T-helper 1 cell treated with Interleukin-12 subunit alpha and Interleukin-12 subunit beta and Interleukin-4 antibody, amounts not matched to agents 30 μg/mL and 1 μg/mL, for 36 hours (primary cell): ENCODE results near the gene EHD1.
A peak's percentile ranks its signal among the peaks of the same experiment; 100 is the strongest.
"Not testable (repeated sequence)": the region's sequence is repeated elsewhere in the genome, so short reads cannot be mapped to it uniquely, and the experiment has no call there.

Experiments
- H3K27ac Mint-ChIP-seq: one replicate; pipeline ENCODE4 v1.8.0; 2021; ENCODE audit warnings: mild to moderate bottlenecking, mixed read lengths
- H3K27me3 Mint-ChIP-seq: one replicate; pipeline ENCODE4 v1.8.0; 2021; ENCODE audit warnings: low read depth, mixed read lengths
- H3K36me3 Mint-ChIP-seq: one replicate; pipeline ENCODE4 v1.8.0; 2021; ENCODE audit warnings: low read depth, mixed read lengths
- H3K4me1 Mint-ChIP-seq: one replicate; pipeline ENCODE4 v1.8.0; 2021; ENCODE audit warnings: low read depth, mixed read lengths
- H3K4me3 Mint-ChIP-seq: one replicate; pipeline ENCODE4 v1.8.0; 2021; ENCODE audit warnings: mild to moderate bottlenecking, moderate library complexity, mixed read lengths
- H3K9me3 Mint-ChIP-seq: one replicate; pipeline ENCODE4 v1.8.0; 2021; ENCODE audit warnings: mixed read lengths

The EHD1 gene

GRCh38 chr11:64854534-64855502 is 23.6 kb downstream of the EHD1 start:
- peaks cover 74% of the 10 kb centered on the region for H3K4me1 Mint-ChIP-seq
- peaks cover 35% of the 10 kb centered on the region for H3K36me3 Mint-ChIP-seq
- no peaks in the 10 kb centered on the region for H3K9me3 Mint-ChIP-seq
- peak overlapping the region; percentile 54 for H3K4me3 Mint-ChIP-seq
- H3K27ac Mint-ChIP-seq: peak overlapping the region; percentile 74
- no peaks in the 10 kb centered on the region for H3K27me3 Mint-ChIP-seq

GRCh38 chr11:64854157-64854533 is 24.3 kb downstream of the EHD1 start:
- Mint-ChIP-seq H3K27ac (peak overlapping the region; percentile 77), H3K4me1 (peaks cover 71% of the 10 kb centered on the region), H3K9me3 (no peaks in the 10 kb centered on the region), H3K27me3 (no peaks in the 10 kb centered on the region), H3K4me3 (no peak overlapping the region), H3K36me3 (peaks cover 31% of the 10 kb centered on the region)

GRCh38 chr11:64853709-64854108 is 24.7 kb downstream of the EHD1 start:
- H3K36me3 Mint-ChIP-seq: peaks cover 29% of the 10 kb centered on the region
- peak overlapping the region; percentile 7 for H3K4me3 Mint-ChIP-seq
- H3K4me1 Mint-ChIP-seq: peaks cover 68% of the 10 kb centered on the region
- no peaks in the 10 kb centered on the region for H3K9me3 Mint-ChIP-seq
- no peaks in the 10 kb centered on the region for H3K27me3 Mint-ChIP-seq
- peak overlapping the region; percentile 77 for H3K27ac Mint-ChIP-seq

- Mint-ChIP-seq H3K9me3 (no peaks in the 10 kb centered on the region), H3K4me3 (peak overlapping the region; percentile 37), H3K27me3 (no peaks in the 10 kb centered on the region), H3K4me1 (peaks cover 71% of the 10 kb centered on the region), H3K27ac (peak overlapping the region; percentile 89), H3K36me3 (peaks cover 26% of the 10 kb centered on the region)
These were observed 25.5 kb downstream of the EHD1 start for GRCh38 chr11:64852804-64853509.

- peaks cover 25% of the 10 kb centered on the region for H3K36me3 Mint-ChIP-seq
- no peaks in the 10 kb centered on the region for H3K27me3 Mint-ChIP-seq
- peak overlapping the region; percentile 89 for H3K27ac Mint-ChIP-seq
- H3K4me3 Mint-ChIP-seq: peak overlapping the region; percentile 62
- no peaks in the 10 kb centered on the region for H3K9me3 Mint-ChIP-seq
- peaks cover 71% of the 10 kb centered on the region for H3K4me1 Mint-ChIP-seq
These were observed 26.5 kb downstream of the EHD1 start for GRCh38 chr11:64851831-64852351.

- peaks cover 21% of the 10 kb centered on the region for H3K36me3 Mint-ChIP-seq
- peak overlapping the region; percentile 89 for H3K27ac Mint-ChIP-seq
- no peaks in the 10 kb centered on the region for H3K9me3 Mint-ChIP-seq
- H3K4me1 Mint-ChIP-seq: peaks cover 64% of the 10 kb centered on the region
- H3K4me3 Mint-ChIP-seq: peak overlapping the region; percentile 2
- H3K27me3 Mint-ChIP-seq: no peaks in the 10 kb centered on the region
These were observed 27.3 kb downstream of the EHD1 start for GRCh38 chr11:64850979-64851567.

GRCh38 chr11:64849598-64850356 is 28.6 kb downstream of the EHD1 start:
- no peak overlapping the region for H3K27ac Mint-ChIP-seq
- H3K9me3 Mint-ChIP-seq: no peaks in the 10 kb centered on the region
- H3K4me3 Mint-ChIP-seq: no peak overlapping the region
- H3K36me3 Mint-ChIP-seq: peaks cover 12% of the 10 kb centered on the region
- H3K27me3 Mint-ChIP-seq: no peaks in the 10 kb centered on the region
- H3K4me1 Mint-ChIP-seq: peaks cover 57% of the 10 kb centered on the region

- H3K27ac Mint-ChIP-seq: no peak overlapping the region
- no peak overlapping the region for H3K4me3 Mint-ChIP-seq
- peaks cover 52% of the 10 kb centered on the region for H3K4me1 Mint-ChIP-seq
- no peaks in the 10 kb centered on the region for H3K9me3 Mint-ChIP-seq
- H3K36me3 Mint-ChIP-seq: peaks cover 6% of the 10 kb centered on the region
- H3K27me3 Mint-ChIP-seq: no peaks in the 10 kb centered on the region
These were observed 29.4 kb downstream of the EHD1 start for GRCh38 chr11:64848826-64849597.

- peaks cover 5% of the 10 kb centered on the region for H3K36me3 Mint-ChIP-seq
- H3K27ac Mint-ChIP-seq: peak overlapping the region; percentile 49
- no peaks in the 10 kb centered on the region for H3K9me3 Mint-ChIP-seq
- H3K27me3 Mint-ChIP-seq: no peaks in the 10 kb centered on the region
- no peak overlapping the region for H3K4me3 Mint-ChIP-seq
- peaks cover 50% of the 10 kb centered on the region for H3K4me1 Mint-ChIP-seq
These were observed 30.1 kb downstream of the EHD1 start for GRCh38 chr11:64848214-64848825.

- Mint-ChIP-seq H3K9me3 (no peaks in the 10 kb centered on the region), H3K4me1 (peaks cover 42% of the 10 kb centered on the region), H3K27ac (no peak overlapping the region), H3K27me3 (no peaks in the 10 kb centered on the region), H3K4me3 (no peak overlapping the region), H3K36me3 (peaks cover 3% of the 10 kb centered on the region)
These were observed 31.3 kb downstream of the EHD1 start for GRCh38 chr11:64846998-64847666.

- H3K9me3 Mint-ChIP-seq, H3K27me3 Mint-ChIP-seq, H3K36me3 Mint-ChIP-seq, H3K4me3 Mint-ChIP-seq, H3K27ac Mint-ChIP-seq: not testable (repeated sequence)
- H3K4me1 Mint-ChIP-seq: peaks cover 28% of the 10 kb centered on the region
These were observed 32.7 kb downstream of the EHD1 start for GRCh38 chr11:64845776-64846129.

GRCh38 chr11:64845129-64845775 is 33.2 kb downstream of the EHD1 start:
- H3K36me3 Mint-ChIP-seq: no peaks in the 10 kb centered on the region
- peaks cover 28% of the 10 kb centered on the region for H3K4me1 Mint-ChIP-seq
- peak overlapping the region; percentile 37 for H3K4me3 Mint-ChIP-seq
- H3K27me3 Mint-ChIP-seq: no peaks in the 10 kb centered on the region
- H3K27ac Mint-ChIP-seq: peak overlapping the region; percentile 34
- H3K9me3 Mint-ChIP-seq: no peaks in the 10 kb centered on the region
